GM18505 (cell line): ENCODE results near the gene MUL1.

Experiments used
- ATAC-seq: cut with Tn5 transposase; IDR thresholded peaks from one replicate; pipeline ENCODE4 v1.9.1; 2021; ENCODE audit not compliant: unreplicated experiment
- POLR2A ChIP-seq: IDR thresholded peaks from 4 replicates; pipeline ENCODE4 v1.6.1; 2011; ENCODE audit warnings: borderline replicate concordance; ENCODE audit not compliant: insufficient read depth, insufficient read length; ENCODE audit errors: extremely low read depth

Gene MUL1, protein sequence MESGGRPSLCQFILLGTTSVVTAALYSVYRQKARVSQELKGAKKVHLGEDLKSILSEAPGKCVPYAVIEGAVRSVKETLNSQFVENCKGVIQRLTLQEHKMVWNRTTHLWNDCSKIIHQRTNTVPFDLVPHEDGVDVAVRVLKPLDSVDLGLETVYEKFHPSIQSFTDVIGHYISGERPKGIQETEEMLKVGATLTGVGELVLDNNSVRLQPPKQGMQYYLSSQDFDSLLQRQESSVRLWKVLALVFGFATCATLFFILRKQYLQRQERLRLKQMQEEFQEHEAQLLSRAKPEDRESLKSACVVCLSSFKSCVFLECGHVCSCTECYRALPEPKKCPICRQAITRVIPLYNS

DNA sequence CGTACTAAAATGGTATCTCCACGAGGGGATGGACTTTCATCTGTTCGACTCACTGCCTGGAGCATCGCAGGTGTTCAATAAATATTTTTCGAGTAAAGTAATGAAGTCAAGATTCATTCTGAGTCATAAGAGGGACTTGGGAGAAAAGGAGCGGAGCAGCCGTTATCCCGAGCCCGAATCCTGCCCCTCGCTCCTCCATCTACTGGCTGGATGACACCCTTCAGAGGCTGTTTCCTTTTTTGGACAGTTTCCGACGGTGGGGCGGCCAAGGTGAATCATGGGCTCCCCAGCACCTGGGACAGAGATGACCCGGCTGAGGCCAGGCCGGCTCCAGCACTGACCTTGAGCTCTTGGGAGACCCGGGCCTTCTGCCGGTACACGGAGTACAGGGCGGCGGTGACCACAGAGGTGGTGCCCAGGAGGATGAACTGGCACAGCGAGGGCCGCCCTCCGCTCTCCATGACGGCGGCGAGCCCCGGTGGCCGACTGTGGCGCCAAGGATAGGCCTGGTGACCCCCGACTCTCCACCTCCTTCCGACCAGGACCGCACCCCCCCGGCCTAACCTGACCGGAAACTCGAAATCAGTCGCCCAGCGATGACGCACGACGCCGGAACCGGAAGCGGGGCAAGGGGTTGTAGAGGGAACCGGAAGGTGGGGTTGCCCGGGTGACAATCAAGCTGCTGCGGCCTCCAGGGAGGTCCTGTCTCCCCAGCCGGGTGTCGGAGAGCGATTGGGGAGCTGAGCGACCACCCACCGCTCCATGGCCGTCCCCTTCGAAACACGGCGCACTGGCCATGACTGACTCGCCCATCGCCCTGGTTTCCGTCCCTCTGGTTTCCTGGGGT is at the start of gene MUL1:
MUL1 (minus strand) TSS at position 588 of the 847 bp plus-strand sequence; CDS start at position 461, 127 bp downstream.
- ATAC-seq = peak; percentile 90
- peak; percentile 65 for TF ChIP-seq POLR2A

DNA sequence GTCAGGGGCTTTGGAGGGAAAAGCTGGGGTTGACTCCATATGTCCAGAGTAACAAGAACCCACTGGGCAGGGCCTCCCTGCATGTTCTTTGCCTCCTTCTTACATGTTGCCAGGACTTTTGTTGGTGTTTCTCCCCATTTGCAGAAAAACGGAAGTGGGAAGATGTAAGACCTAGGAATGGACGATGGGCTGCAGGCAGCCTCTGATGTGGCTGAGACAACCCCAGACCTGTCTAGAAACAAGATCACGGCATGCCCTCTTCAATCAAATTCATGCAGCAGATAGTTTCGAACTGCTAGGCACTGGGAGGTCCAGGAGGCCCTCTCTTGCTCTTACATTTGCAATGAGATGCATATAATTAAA is 47.8 kb upstream of the MUL1 start:
- TF ChIP-seq POLR2A = no peak
- ATAC-seq = no peak

DNA sequence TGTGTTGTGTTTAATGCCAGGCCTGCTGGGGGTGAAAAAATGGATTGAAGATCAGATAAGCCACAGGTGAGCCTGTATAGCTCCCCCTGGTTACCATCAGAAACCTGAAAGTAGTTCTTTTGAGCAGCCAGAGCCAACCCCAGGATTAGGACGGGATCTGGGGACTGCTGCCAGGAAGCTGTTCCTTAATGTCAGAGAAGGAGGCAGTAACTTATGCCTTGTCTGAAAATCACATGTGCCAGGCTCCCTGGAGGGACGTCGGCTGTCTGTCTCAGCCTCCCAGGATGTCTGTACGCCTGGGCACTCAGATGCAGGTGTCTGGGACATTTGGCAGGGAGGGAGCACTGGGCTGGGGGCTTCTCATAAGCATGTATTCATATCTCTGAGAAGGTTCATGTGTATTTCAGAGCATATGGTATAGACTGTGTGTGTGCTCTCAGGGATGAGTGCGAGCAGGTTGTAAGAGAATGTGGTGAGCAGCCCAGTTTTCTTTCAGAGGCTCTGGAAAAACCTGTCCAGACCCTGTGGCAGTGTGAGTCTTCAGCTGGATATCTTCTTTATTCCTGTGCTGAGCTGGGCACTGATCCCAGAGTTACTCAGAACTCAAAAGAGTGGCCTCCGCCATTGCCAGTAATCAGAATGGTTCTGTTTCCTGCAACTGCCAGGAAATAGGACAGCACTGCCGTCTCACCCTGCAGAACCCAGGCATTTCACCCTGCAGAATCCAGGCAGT is 47.2 kb upstream of the MUL1 start:
- no peak for TF ChIP-seq POLR2A

DNA sequence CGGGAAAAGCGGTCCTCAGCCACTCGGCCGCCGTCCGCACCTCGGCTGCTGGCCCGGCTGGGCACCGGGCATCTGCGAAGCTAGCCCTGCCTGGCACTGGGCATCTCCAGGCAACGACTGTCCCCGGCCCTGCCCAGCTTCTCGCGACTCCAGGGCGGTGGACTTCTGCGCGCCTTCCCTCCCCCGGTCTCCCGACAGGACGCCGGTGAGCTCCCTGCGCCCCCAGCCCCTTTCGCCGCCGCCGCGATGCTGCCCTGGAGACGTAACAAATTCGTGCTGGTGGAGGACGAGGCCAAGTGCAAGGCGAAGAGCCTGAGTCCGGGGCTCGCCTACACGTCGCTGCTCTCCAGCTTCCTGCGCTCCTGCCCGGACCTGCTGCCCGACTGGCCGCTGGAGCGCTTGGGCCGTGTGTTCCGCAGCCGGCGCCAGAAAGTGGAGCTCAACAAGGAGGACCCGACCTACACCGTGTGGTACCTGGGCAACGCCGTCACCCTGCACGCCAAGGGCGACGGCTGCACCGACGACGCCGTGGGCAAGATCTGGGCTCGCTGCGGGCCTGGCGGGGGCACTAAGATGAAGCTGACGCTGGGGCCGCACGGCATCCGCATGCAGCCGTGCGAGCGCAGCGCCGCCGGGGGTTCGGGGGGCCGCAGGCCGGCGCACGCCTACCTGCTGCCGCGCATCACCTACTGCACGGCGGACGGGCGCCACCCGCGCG is 44.9 kb upstream of the MUL1 start:
- no peak for ATAC-seq
- TF ChIP-seq POLR2A = no peak

More for the DNA sequence above, 47.2 kb upstream of the MUL1 start:
- no peak for ATAC-seq

DNA sequence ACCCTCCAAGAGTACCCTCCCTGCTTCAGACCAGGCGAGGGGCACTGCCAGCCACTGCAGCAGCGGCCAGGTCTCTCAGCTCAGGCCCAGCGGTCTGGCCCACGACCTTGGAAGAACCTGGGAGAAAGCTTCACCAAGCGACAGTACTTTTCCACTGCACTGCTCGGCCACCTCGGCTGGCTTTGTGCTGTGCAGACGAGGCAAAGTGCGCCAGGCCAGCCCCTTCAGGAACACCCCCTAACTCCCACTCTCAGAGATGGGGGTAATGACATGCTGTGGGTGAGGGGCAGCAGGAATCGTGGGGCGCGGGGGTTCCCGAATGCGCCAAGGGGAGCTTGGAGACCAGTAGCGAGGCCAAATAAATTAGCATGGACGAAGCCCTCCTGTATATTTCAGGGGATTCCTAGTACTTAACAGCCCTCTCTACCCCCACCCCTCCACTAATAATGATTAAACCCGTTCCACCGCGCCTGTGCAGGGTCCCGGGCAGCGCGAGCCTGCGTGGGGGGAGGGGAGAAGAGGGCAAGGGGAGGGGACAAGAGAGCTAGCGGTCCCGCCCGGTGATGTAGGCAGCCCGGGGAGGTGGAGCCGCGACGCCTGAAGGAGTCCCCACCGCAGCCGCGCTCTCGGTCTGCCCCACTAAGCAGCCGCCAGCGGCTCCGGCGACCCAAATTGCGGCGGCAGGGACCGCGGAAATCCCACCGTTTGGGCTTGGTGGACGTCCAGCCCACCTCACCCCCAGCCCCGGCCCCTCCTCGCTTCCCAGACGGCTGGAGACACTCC is 44.2 kb upstream of the MUL1 start, which contains the start of gene FAM43B:
FAM43B (plus strand) TSS at position 629 of the 783 bp plus-strand sequence. CDS start 401 bp downstream, outside the sequence.
- no peak for ATAC-seq
- TF ChIP-seq POLR2A = no peak

GRCh38 chr1:20551161-20551560 is 43.2 kb upstream of the MUL1 start:
- TF ChIP-seq POLR2A = no peak
- no peak for ATAC-seq

GRCh38 chr1:20546637-20547036 is 38.7 kb upstream of the MUL1 start:
- TF ChIP-seq POLR2A = no peak
- ATAC-seq = no peak

GRCh38 chr1:20540281-20540680 is 32.3 kb upstream of the MUL1 start:
- ATAC-seq = no peak
- no peak for TF ChIP-seq POLR2A

DNA sequence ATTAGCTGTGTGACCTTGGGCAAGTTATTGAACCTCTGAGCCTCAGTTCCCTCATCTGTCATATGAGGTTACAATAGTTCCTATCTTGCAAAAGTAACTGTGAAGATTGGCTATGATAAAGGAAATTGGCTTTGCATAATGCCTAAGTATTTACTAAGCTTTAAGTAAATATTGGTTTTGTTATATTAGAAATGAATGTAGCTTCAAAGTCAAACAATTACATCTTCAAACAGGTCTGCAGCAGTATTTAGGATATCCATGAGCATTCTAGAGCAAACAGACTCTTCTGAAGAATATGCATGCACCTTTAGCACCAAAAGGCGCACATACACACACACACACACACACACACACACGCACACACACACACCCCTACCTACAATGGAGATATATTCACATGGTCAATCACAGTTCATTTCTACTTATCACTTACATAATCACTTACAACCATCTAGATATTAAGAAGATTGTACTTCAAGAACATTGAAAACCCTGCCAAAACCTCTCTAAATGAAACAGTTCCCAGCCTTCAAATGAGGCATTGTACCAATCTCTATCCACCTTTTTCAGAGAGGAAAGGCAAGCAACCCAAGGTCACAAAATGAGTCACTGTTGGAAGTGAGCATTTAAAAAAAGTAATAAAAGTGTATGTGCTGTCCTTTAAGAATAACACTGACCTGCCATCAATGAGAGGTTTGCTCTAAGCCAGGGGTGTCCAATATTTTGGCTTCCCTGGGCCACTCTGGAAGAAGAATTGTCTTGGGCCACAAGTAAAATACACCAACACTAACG is 31.0 kb upstream of the MUL1 start:
- TF ChIP-seq POLR2A = no peak
- no peak for ATAC-seq

DNA sequence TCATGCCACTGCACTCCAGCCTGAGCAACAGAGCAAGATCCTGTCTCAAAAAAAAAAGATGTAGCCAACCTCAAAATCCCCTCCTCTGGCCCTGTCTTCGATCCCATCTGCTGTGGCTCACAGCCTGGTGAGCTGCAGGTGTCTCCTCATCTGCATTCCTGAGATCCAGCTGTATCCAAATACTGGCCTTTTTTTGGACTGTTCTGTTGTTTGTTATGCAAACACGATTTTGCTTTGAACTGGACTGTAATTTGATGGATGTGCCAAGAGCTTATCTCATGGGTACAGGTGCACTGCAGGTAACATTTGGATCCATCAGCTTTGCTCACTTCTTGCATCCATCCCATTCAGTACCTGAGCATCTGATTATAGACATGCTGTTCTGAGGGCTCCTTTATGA is 30.3 kb upstream of the MUL1 start:
- no peak for ATAC-seq
- TF ChIP-seq POLR2A = no peak

- ATAC-seq = no peak
- TF ChIP-seq POLR2A = no peak
Measured at GRCh38 chr1:20534659-20535417, 26.9 kb upstream of the MUL1 start.
